RWPE2 (cell line): ENCODE results near the gene HSD11B1.

ENCODE experiments used
- ATAC-seq: fragments of 200-7000 bp; cut with Tn5 transposase; 3 replicates; pipeline ENCODE4 v1.9.1; 2021; ENCODE audit warnings: low read depth
- DNase-seq: peaks from one replicate; pipeline ENCODE4 v3.0.0-alpha.2; 2020; ENCODE audit warnings: low spot score
- H3K27ac ChIP-seq: fragments of 450-650 bp; 2 replicates; pipeline ENCODE4 v1.5.1; 2017; ENCODE audit warnings: mild to moderate bottlenecking; ENCODE audit not compliant: poor library complexity, severe bottlenecking
- H3K27me3 ChIP-seq: fragments of 250-450 bp; sonication (Bioruptor Pico); 2 replicates; pipeline ENCODE4 v1.5.1; 2021; ENCODE audit warnings: mild to moderate bottlenecking, moderate library complexity; ENCODE audit not compliant: insufficient read depth, poor library complexity, severe bottlenecking
- H3K36me3 ChIP-seq: fragments of 250-450 bp; sonication (Bioruptor Pico); 2 replicates; pipeline ENCODE4 v1.5.1; 2020; ENCODE audit warnings: low read depth, mild to moderate bottlenecking, moderate library complexity
- H3K4me1 ChIP-seq: fragments of 250-450 bp; sonication (Bioruptor Pico); 2 replicates; pipeline ENCODE4 v1.5.1; 2021; ENCODE audit warnings: mild to moderate bottlenecking, moderate library complexity; ENCODE audit not compliant: insufficient read depth, poor library complexity, severe bottlenecking
- H3K4me3 ChIP-seq: fragments of 250-450 bp; sonication (Bioruptor Pico); 2 replicates; pipeline ENCODE4 v1.5.1; 2021; ENCODE audit warnings: mild to moderate bottlenecking, moderate library complexity; ENCODE audit not compliant: severe bottlenecking
- H3K9me3 ChIP-seq: fragments of 250-450 bp; sonication (Bioruptor Pico); 2 replicates; pipeline ENCODE4 v1.5.1; 2021; ENCODE audit warnings: mild to moderate bottlenecking, moderate library complexity; ENCODE audit not compliant: severe bottlenecking
- TF ChIP-seq, protein P1 (sequence below): fragments of 450-650 bp; IDR thresholded peaks from one replicate; pipeline ENCODE4 v1.5.1; 2017; ENCODE audit warnings: mild to moderate bottlenecking, moderate library complexity; ENCODE audit not compliant: poor library complexity, severe bottlenecking

Gene HSD11B1

DNA sequence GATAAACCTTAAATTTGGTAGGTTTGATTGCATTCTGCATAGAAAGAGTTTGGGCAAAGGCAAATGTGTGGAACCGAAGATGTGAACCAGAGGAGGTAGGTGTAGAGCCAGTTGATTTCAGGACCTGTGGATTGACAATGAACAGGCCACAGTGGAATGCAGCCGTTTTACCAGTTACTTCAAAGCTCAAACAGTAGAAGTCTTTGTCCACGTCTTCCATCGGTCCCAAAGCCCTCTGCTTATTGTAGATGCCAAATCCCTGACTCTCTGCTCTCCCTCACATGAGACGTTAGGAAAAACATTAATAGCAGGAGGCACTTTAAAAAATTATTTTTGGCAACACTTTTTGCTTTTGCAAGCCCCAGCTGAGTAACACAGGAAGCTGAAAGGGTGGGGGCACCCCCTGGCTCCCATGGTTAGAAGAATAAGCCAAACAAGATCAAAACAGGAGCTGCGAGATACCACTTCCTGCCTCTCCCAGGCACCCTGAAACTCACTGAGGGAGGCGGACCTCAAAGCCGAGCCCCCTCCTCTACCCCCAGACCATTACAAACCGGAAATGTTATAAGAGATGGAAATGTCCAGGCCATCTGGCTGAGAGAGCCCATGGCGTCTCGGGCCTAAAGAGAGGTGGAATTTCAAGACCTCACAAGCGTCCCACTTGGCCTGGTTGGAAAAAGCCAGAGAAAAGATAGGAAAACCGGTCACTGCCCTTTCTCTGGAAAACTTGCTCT lies 64.7 kb downstream of the HSD11B1 start:
- peak; percentile 83 for ATAC-seq
- no peak overlapping the region for H3K4me3 ChIP-seq
- no peaks in the 10 kb centered on the region for H3K27me3 ChIP-seq
- H3K27ac ChIP-seq: peak overlapping the region; percentile 70
- H3K9me3 ChIP-seq: no peaks in the 10 kb centered on the region
- H3K4me1 ChIP-seq: peaks cover 12% of the 10 kb centered on the region
- H3K36me3 ChIP-seq: no peaks in the 10 kb centered on the region
- DNase-seq: no peak
- TF ChIP-seq, protein P1, sequence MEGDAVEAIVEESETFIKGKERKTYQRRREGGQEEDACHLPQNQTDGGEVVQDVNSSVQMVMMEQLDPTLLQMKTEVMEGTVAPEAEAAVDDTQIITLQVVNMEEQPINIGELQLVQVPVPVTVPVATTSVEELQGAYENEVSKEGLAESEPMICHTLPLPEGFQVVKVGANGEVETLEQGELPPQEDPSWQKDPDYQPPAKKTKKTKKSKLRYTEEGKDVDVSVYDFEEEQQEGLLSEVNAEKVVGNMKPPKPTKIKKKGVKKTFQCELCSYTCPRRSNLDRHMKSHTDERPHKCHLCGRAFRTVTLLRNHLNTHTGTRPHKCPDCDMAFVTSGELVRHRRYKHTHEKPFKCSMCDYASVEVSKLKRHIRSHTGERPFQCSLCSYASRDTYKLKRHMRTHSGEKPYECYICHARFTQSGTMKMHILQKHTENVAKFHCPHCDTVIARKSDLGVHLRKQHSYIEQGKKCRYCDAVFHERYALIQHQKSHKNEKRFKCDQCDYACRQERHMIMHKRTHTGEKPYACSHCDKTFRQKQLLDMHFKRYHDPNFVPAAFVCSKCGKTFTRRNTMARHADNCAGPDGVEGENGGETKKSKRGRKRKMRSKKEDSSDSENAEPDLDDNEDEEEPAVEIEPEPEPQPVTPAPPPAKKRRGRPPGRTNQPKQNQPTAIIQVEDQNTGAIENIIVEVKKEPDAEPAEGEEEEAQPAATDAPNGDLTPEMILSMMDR: no peak

DNA sequence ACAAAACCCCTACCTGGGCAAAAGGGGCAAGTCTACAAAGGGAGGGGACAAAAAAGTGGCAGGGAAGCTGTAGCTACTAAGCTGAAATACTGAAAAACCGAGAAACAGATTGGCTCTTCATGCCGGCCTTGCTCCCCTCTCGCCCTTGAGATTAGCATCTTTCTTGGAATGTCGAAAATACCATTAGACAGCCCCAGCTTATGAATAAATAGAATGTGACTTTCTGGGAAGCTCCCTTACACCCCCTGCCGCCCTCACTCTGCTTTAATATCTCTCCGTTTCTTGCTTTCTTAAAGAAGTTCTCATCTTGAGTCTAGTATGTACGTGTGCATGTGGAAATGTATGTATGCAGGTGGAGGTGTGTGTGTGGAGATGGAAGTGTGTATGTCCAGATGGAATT lies 65.3 kb downstream of the HSD11B1 start:
- Histone ChIP-seq H3K4me1 (peaks cover 12% of the 10 kb centered on the region), H3K27ac (peak overlapping the region; percentile 70), H3K4me3 (no peak overlapping the region), H3K9me3 (no peaks in the 10 kb centered on the region), H3K36me3 (no peaks in the 10 kb centered on the region), H3K27me3 (no peaks in the 10 kb centered on the region)
- no peak for DNase-seq
- no peak for ATAC-seq
- TF ChIP-seq, protein P1: no peak

DNA sequence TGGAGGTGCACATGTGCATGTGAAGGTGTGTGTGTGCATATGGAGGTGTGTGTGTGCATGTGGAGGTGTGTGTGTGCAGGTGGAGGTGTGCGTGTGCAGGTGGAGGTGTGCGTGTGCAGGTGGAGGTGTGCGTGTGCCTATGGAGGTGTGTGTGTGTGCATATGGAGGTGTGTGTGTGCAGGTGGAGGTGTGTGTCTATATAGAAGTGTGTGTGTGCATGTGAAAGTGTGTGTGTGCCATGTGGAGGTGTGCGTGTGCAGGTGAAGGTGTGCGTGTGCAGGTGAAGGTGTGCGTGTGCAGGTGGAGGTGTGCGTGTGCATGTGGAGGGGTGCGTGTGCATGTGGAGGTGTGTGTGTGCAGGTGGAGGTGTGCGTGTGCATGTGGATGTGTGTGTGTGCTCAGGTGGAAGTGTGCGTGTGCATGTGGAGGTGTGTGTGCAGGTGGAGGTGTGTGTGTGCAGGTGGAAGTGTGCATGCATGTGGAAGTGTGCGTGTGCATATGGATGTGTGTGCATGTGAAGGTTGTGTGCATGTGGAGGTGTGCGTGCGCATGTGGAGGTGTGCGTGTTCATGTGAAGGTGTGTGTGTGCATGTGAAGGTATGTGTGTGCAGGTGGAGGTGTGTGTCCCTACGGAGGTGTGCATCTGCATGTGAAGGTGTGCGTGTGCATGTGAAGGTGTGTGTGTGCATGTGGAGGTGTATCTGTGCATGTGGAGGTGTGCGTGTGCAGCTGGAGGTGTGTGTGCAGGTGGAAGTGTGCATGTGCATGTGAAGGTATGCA lies 66.2 kb downstream of the HSD11B1 start:
- H3K36me3 ChIP-seq: no peaks in the 10 kb centered on the region
- no peak overlapping the region for H3K4me3 ChIP-seq
- H3K4me1 ChIP-seq: peaks cover 12% of the 10 kb centered on the region
- no peaks in the 10 kb centered on the region for H3K27me3 ChIP-seq
- H3K27ac ChIP-seq: no peak overlapping the region
- H3K9me3 ChIP-seq: no peaks in the 10 kb centered on the region
- ATAC-seq (no peak), DNase-seq (no peak)
- TF ChIP-seq, protein P1: no peak

DNA sequence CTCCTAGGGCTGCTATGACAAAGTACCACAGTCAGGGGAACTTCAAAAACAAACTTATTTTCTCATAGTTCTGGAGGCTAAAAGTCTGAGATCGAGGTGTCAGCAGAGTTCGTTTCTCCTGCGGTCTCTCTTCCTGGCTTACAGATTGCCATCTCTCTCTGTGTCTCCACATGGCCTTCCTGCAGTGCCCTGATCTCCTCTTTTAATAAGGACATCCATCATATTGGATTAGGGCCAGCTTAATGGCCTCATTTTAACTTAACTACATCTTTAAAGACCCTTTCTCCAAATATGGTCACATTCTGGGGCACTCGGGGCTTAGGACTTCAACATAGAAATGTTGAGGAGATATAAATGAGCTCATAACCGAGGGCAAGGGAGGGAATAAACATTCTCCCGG lies 67.5 kb downstream of the HSD11B1 start:
- no peak for DNase-seq
- Histone ChIP-seq H3K27ac (no peak overlapping the region), H3K9me3 (no peaks in the 10 kb centered on the region), H3K4me1 (peaks cover 12% of the 10 kb centered on the region), H3K4me3 (no peak overlapping the region), H3K27me3 (no peaks in the 10 kb centered on the region), H3K36me3 (no peaks in the 10 kb centered on the region)
- TF ChIP-seq, protein P1: no peak
- no peak for ATAC-seq

DNA sequence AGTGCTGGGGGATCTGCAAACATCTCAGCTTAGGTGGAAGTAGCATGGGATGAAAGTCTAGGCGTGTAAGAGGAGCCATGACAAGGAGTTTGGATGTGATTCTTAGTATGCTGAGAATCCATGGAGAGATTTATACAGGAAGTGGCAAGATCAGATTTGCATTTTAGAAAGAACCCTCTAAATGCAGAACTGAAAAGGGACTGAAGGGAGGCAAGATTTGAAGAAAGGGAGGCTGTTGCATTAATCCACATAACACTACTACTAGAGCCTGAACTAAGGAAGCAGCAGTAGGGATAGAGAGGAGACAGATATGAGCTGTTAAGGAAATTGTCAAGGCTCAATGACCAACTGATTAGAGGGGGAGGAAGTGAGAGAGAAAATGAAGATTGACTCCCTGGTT lies 69.9 kb downstream of the HSD11B1 start:
- no peak for ATAC-seq
- Histone ChIP-seq H3K27me3 (no peaks in the 10 kb centered on the region), H3K4me3 (no peak overlapping the region), H3K27ac (no peak overlapping the region), H3K9me3 (no peaks in the 10 kb centered on the region), H3K36me3 (no peaks in the 10 kb centered on the region), H3K4me1 (peaks cover 3% of the 10 kb centered on the region)
- no peak for DNase-seq
- TF ChIP-seq, protein P1: no peak
